ENCODE measurements around the gene PCSK6. TPM values are rescaled to one million over a fixed set of nuclear protein-coding genes. Genes with fewer than 3 reads are reported as not detected.

The PCSK6 gene
- total RNA-seq, 2 experiments from 2014 or later = 0.57 TPM; not detected in 1

- Histone ChIP-seq H3K4me3 (ENCODE audit: low read depth, low read length, poor library complexity, severe bottlenecking) (no peak overlapping the region), H3K27ac (ENCODE audit: low read depth, low read length, poor library complexity, severe bottlenecking) (no peak overlapping the region), H3K4me1 (ENCODE audit: insufficient read depth, low read length, poor library complexity, severe bottlenecking) (no peaks in the 10 kb centered on the region), H3K79me2 (ENCODE audit: insufficient read depth, low read depth, low read length) (no peaks in the 10 kb centered on the region), H4K20me1 (ENCODE audit: insufficient read depth, low read length) (no peaks in the 10 kb centered on the region), H3K9me2 (ENCODE audit: insufficient read depth, low read length) (no peaks in the 10 kb centered on the region), H3K4me2 (ENCODE audit: low read length) (no peak overlapping the region), H3K9me3 (ENCODE audit: low read length) (no peaks in the 10 kb centered on the region), H2AFZ (ENCODE audit: low read length) (no peak overlapping the region), H3K36me3 (ENCODE audit: insufficient read depth, low read length) (peaks cover under 1% of the 10 kb centered on the region; the same call in 1 of the 2 replicates)
- intact Hi-C loops (cut with micrococcal nuclease; ENCODE audit: unreplicated experiment) = no loop called here
- no TSS peak for BruUV-seq (replicated peaks)
- no peak for DNase-seq (ENCODE audit: low spot score)
- ChIA-PET POLR2A (no interaction called here), CTCF (ENCODE audit: unreplicated experiment) (no interaction called here)
- no peak for TF ChIP-seq CTCF (conservative IDR thresholded peaks at IDR 0.05; ENCODE audit: low read length)
- no peak for TF ChIP-seq EZH2phosphoT487 (IDR thresholded peaks at IDR 0.05; ENCODE audit: borderline replicate concordance, low read depth, low read length)
These were observed 225.5 kb downstream of the PCSK6 start for GRCh38 chr15:101264011-101264410.

GRCh38 chr15:101262551-101262950 is 227.0 kb downstream of the PCSK6 start:
- Histone ChIP-seq H3K79me2 (ENCODE audit: insufficient read depth, low read depth, low read length) (no peaks in the 10 kb centered on the region), H3K27ac (ENCODE audit: low read depth, low read length, poor library complexity, severe bottlenecking) (no peak overlapping the region), H3K36me3 (ENCODE audit: insufficient read depth, low read length) (no peaks in the 10 kb centered on the region), H3K4me3 (ENCODE audit: low read depth, low read length, poor library complexity, severe bottlenecking) (no peak overlapping the region), H2AFZ (ENCODE audit: low read length) (no peak overlapping the region), H3K9me3 (ENCODE audit: low read length) (no peaks in the 10 kb centered on the region), H4K20me1 (ENCODE audit: insufficient read depth, low read length) (no peaks in the 10 kb centered on the region), H3K9me2 (ENCODE audit: insufficient read depth, low read length) (no peaks in the 10 kb centered on the region), H3K4me1 (ENCODE audit: insufficient read depth, low read length, poor library complexity, severe bottlenecking) (no peaks in the 10 kb centered on the region), H3K4me2 (ENCODE audit: low read length) (no peak overlapping the region)
- intact Hi-C loops (cut with micrococcal nuclease; ENCODE audit: unreplicated experiment) = no loop called here
- no TSS peak for BruUV-seq (replicated peaks)
- TF ChIP-seq EZH2phosphoT487 (IDR thresholded peaks at IDR 0.05; ENCODE audit: borderline replicate concordance, low read depth, low read length) (no peak), CTCF (conservative IDR thresholded peaks at IDR 0.05; ENCODE audit: low read length) (no peak)
- DNase-seq (ENCODE audit: low spot score) = no peak
- CTCF ChIA-PET (ENCODE audit: unreplicated experiment) = no interaction called here
- POLR2A ChIA-PET = interaction anchor here (1.0 kb wide), 1 partner anchor 10 kb away, joined by 4 read pairs; no protein-coding TSS in a partner anchor

- no peaks in the 10 kb centered on the region for H3K9me2 ChIP-seq (ENCODE audit: insufficient read depth, low read length)
- no peak overlapping the region for H3K4me3 ChIP-seq (ENCODE audit: low read depth, low read length, poor library complexity, severe bottlenecking)
- H4K20me1 ChIP-seq (ENCODE audit: insufficient read depth, low read length) = no peaks in the 10 kb centered on the region
- H3K4me2 ChIP-seq (ENCODE audit: low read length) = no peak overlapping the region
- no peak overlapping the region for H2AFZ ChIP-seq (ENCODE audit: low read length)
- ChIA-PET CTCF (ENCODE audit: unreplicated experiment) (interaction anchor here (1.4 kb wide), 1 partner anchor 168 kb away, joined by 8 read pairs; no protein-coding TSS in a partner anchor), POLR2A (interaction anchor here (0.6 kb wide), 1 partner anchor 17 kb away, joined by 3 read pairs; no protein-coding TSS in a partner anchor)
- no peak overlapping the region for H3K27ac ChIP-seq (ENCODE audit: low read depth, low read length, poor library complexity, severe bottlenecking)
- intact Hi-C loops (cut with micrococcal nuclease; ENCODE audit: unreplicated experiment) = loop anchor here (1.0 to 2.0 kb wide), 3 partner anchors 170 to 630 kb away; no protein-coding TSS in a partner anchor
- DNase-seq (ENCODE audit: low spot score) = peak; percentile 73
- H3K4me1 ChIP-seq (ENCODE audit: insufficient read depth, low read length, poor library complexity, severe bottlenecking) = no peaks in the 10 kb centered on the region
- no peaks in the 10 kb centered on the region for H3K36me3 ChIP-seq (ENCODE audit: insufficient read depth, low read length)
- no TSS peak for BruUV-seq (replicated peaks)
- H3K9me3 ChIP-seq (ENCODE audit: low read length) = no peaks in the 10 kb centered on the region
- H3K79me2 ChIP-seq (ENCODE audit: insufficient read depth, low read depth, low read length) = no peaks in the 10 kb centered on the region
- TF ChIP-seq EZH2phosphoT487 (IDR thresholded peaks at IDR 0.05; ENCODE audit: borderline replicate concordance, low read depth, low read length) (no peak), CTCF (conservative IDR thresholded peaks at IDR 0.05; ENCODE audit: low read length) (peak; percentile 100)
These were observed 231.0 kb downstream of the PCSK6 start for GRCh38 chr15:101258238-101259144.
